IMR-90 (cell line): ENCODE results near the gene TMEM245. TPM values are rescaled to one million over a fixed set of nuclear protein-coding genes. Genes with fewer than 3 reads are reported as not detected.

Source experiments
- ATAC-seq: fragments of 200-7000 bp; cut with Tn5 transposase; 2 replicates; pipeline ENCODE4 v1.9.1; 2020; ENCODE audit warnings: low read depth, mild to moderate bottlenecking, moderate library complexity
- BruUV-seq: library from RNA; stranded (reverse); fragments of 400-500 nt; replicated peaks from 2 replicates; lab custom pipeline; 2021; lab: Mats Ljungman, UMichigan
- CTCF ChIA-PET: fragments of 300-600 bp; formaldehyde crosslinking; extraction: SDS; loops from one replicate; lab custom pipeline; 2021; ENCODE audit warnings: antibody characterized with exemption; lab: Yijun Ruan, JAX
- POLR2A ChIA-PET: fragments of 300-600 bp; sonication (Branson Sonifier 250); formaldehyde crosslinking; loops from one replicate; lab custom pipeline; 2022; ENCODE audit warnings: antibody characterized with exemption; ENCODE audit not compliant: unreplicated experiment; lab: Charles Lee
- DNase-seq: peaks from one replicate; pipeline ENCODE4 v3.0.0; 2013
- H2AFZ ChIP-seq: replicated peaks from 2 replicates; pipeline ENCODE3; 2013; ENCODE audit warnings: low read length, mild to moderate bottlenecking; ENCODE audit not compliant: poor library complexity
- H2AK5ac ChIP-seq: 2 replicates; pipeline ENCODE4 v1.6.1; 2013; ENCODE audit warnings: low read depth, low read length, inconsistent platforms
- H2AK9ac ChIP-seq: replicated peaks from 2 replicates; pipeline ENCODE3; 2013; ENCODE audit warnings: mild to moderate bottlenecking, low read depth, low read length, moderate library complexity; ENCODE audit not compliant: poor library complexity
- H2BK120ac ChIP-seq: 2 replicates; pipeline ENCODE4 v1.6.1; 2013; ENCODE audit warnings: low read depth, low read length, inconsistent platforms
- H2BK15ac ChIP-seq: 3 replicates; pipeline ENCODE4 v1.6.1; 2013; ENCODE audit warnings: low read depth, low read length, inconsistent platforms
- H2BK20ac ChIP-seq: 2 replicates; pipeline ENCODE4 v1.6.1; 2013; ENCODE audit warnings: low read depth, mild to moderate bottlenecking, inconsistent platforms, low read length, moderate library complexity
- H2BK5ac ChIP-seq: 2 replicates; pipeline ENCODE4 v1.6.1; 2013; ENCODE audit warnings: mild to moderate bottlenecking, low read depth, low read length, inconsistent platforms; ENCODE audit not compliant: poor library complexity, severe bottlenecking
- H3K14ac ChIP-seq: replicated peaks from 2 replicates; pipeline ENCODE4 v1.6.1; 2013; ENCODE audit warnings: low read depth, low read length, inconsistent platforms
- H3K18ac ChIP-seq: 2 replicates; pipeline ENCODE4 v1.6.1; 2013; ENCODE audit warnings: low read depth, low read length, control low read depth
- H3K23ac ChIP-seq: 2 replicates; pipeline ENCODE4 v1.6.1; 2013; ENCODE audit warnings: low read depth, low read length, inconsistent platforms
- H3K27ac ChIP-seq: 2 replicates; pipeline ENCODE4 v1.5.1; 2013; ENCODE audit warnings: mild to moderate bottlenecking, control low read depth, low read length; ENCODE audit not compliant: insufficient read depth
- H3K27me3 ChIP-seq: 2 replicates; pipeline ENCODE4 v1.6.1; 2013; ENCODE audit warnings: low read length; ENCODE audit not compliant: control insufficient read depth, insufficient read depth
- H3K36me3 ChIP-seq: 2 replicates; pipeline ENCODE4 v1.6.1; 2013; ENCODE audit warnings: low read length, mixed read lengths; ENCODE audit not compliant: control insufficient read depth, insufficient read depth
- H3K4ac ChIP-seq: 2 replicates; pipeline ENCODE4 v1.6.1; 2013; ENCODE audit warnings: low read depth, low read length, inconsistent platforms
- H3K4me1 ChIP-seq: 2 replicates; pipeline ENCODE4 v1.6.1; 2013; ENCODE audit warnings: low read length, mixed read lengths; ENCODE audit not compliant: control insufficient read depth, insufficient read depth
- H3K4me2 ChIP-seq: 2 replicates; pipeline ENCODE4 v1.6.1; 2013; ENCODE audit warnings: low read depth, mild to moderate bottlenecking, control low read depth, low read length, moderate library complexity
- H3K4me3 ChIP-seq: 2 replicates; pipeline ENCODE4 v1.5.1; 2013; ENCODE audit warnings: low read depth, mild to moderate bottlenecking, control low read depth, low read length, moderate library complexity; ENCODE audit not compliant: insufficient read depth
- H3K56ac ChIP-seq: 2 replicates; pipeline ENCODE4 v1.6.1; 2013; ENCODE audit warnings: low read length, inconsistent platforms; ENCODE audit not compliant: insufficient read depth; ENCODE audit errors: extremely low read depth
- H3K79me1 ChIP-seq, 2 experiments: 2 replicates each; pipeline ENCODE4 v1.6.1; 2013; ENCODE audit warnings: low read length in 2 of 2, inconsistent platforms in 1 of 2, low read depth in 1 of 2
- H3K9ac ChIP-seq: 2 replicates; pipeline ENCODE4 v1.6.1; 2013; ENCODE audit warnings: low read depth, low read length, control low read depth
- H3K9me1 ChIP-seq: 2 replicates; pipeline ENCODE4 v1.6.1; 2013; ENCODE audit warnings: low read length, inconsistent platforms; ENCODE audit not compliant: insufficient read depth
- H3K9me3 ChIP-seq: 2 replicates; pipeline ENCODE4 v1.6.1; 2013; ENCODE audit warnings: low read length; ENCODE audit not compliant: control insufficient read depth, insufficient read depth
- H4K20me1 ChIP-seq: 2 replicates; pipeline ENCODE4 v1.6.1; 2013; ENCODE audit warnings: low read length, inconsistent platforms; ENCODE audit not compliant: insufficient read depth
- H4K5ac ChIP-seq: 2 replicates; pipeline ENCODE4 v1.6.1; 2013; ENCODE audit warnings: mild to moderate bottlenecking, low read depth, low read length, control low read depth
- H4K8ac ChIP-seq, 2 experiments: 2 replicates each; pipeline ENCODE4 v1.6.1; 2013; ENCODE audit warnings: low read depth in 2 of 2, low read length in 2 of 2, control low read depth in 1 of 2, inconsistent platforms in 1 of 2
- H4K91ac ChIP-seq: 2 replicates; pipeline ENCODE4 v1.6.1; 2013; ENCODE audit warnings: low read depth, low read length, inconsistent platforms; ENCODE audit not compliant: insufficient read depth
- BHLHE40 ChIP-seq: fragments of 150-350 bp; IDR thresholded peaks from 2 replicates; pipeline ENCODE4 v1.6.1; 2016; ENCODE audit warnings: mild to moderate bottlenecking, low read depth, low read length
- CEBPB ChIP-seq: IDR thresholded peaks from 2 replicates; pipeline ENCODE4 v1.6.1; 2012; ENCODE audit warnings: low read depth, low read length, improper control_type of control experiment
- CHD1 ChIP-seq: IDR thresholded peaks from 2 replicates; pipeline ENCODE4 v1.6.1; 2012; ENCODE audit warnings: low read depth, low read length, improper control_type of control experiment
- CTCF ChIP-seq: conservative IDR thresholded peaks from 2 replicates; pipeline ENCODE4 v1.5.1; 2012; ENCODE audit warnings: mild to moderate bottlenecking, low read depth, low read length, improper control_type of control experiment
- ELK1 ChIP-seq: fragments of 150-350 bp; IDR thresholded peaks from 2 replicates; pipeline ENCODE4 v1.6.1; 2016; ENCODE audit warnings: low read depth, mild to moderate bottlenecking, low read length, moderate library complexity, borderline replicate concordance
- FOS ChIP-seq: fragments of 150-350 bp; IDR thresholded peaks from 2 replicates; pipeline ENCODE4 v1.6.1; 2016; ENCODE audit warnings: low read depth, low read length
- MAFK ChIP-seq: IDR thresholded peaks from 2 replicates; pipeline ENCODE4 v1.6.1; 2012; ENCODE audit warnings: low read depth, low read length, improper control_type of control experiment
- MAZ ChIP-seq: IDR thresholded peaks from 2 replicates; pipeline ENCODE4 v1.6.1; 2012; ENCODE audit warnings: low read depth, mild to moderate bottlenecking, low read length, improper control_type of control experiment, moderate library complexity, borderline replicate concordance
- MXI1 ChIP-seq: IDR thresholded peaks from 2 replicates; pipeline ENCODE4 v1.6.1; 2012; ENCODE audit warnings: low read depth, mild to moderate bottlenecking, low read length, moderate library complexity, borderline replicate concordance
- NFE2L2 ChIP-seq: fragments of 150-350 bp; IDR thresholded peaks from 2 replicates; pipeline ENCODE4 v1.6.1; 2016; ENCODE audit warnings: low read depth, mild to moderate bottlenecking, low read length
- POLR2A ChIP-seq: IDR thresholded peaks from 2 replicates; pipeline ENCODE4 v1.6.1; 2012; ENCODE audit warnings: mild to moderate bottlenecking, low read depth, low read length
- RAD21 ChIP-seq: IDR thresholded peaks from 2 replicates; pipeline ENCODE4 v1.6.1; 2012; ENCODE audit warnings: low read length, improper control_type of control experiment
- RCOR1 ChIP-seq: IDR thresholded peaks from 2 replicates; pipeline ENCODE4 v1.6.1; 2012; ENCODE audit warnings: mild to moderate bottlenecking, low read length, improper control_type of control experiment; ENCODE audit not compliant: insufficient replicate concordance
- RFX5 ChIP-seq: IDR thresholded peaks from 2 replicates; pipeline ENCODE4 v1.8.0; 2012; ENCODE audit warnings: low read depth, mild to moderate bottlenecking, low read length, moderate library complexity
- SMC3 ChIP-seq: fragments of 150-350 bp; IDR thresholded peaks from 2 replicates; pipeline ENCODE4 v1.6.1; 2016; ENCODE audit warnings: low read depth, mild to moderate bottlenecking, antibody characterized with exemption, low read length, moderate library complexity
- USF2 ChIP-seq: fragments of 150-350 bp; IDR thresholded peaks from 2 replicates; pipeline ENCODE4 v1.6.1; 2017; ENCODE audit warnings: mild to moderate bottlenecking, antibody characterized with exemption, low read length, low read depth
- WGBS, 2 experiments: methylation state at CpG; one replicate each; pipeline versions ENCODE4 v1.1.5 to v1.1.7; 2013; ENCODE audit warnings: missing lambda C conversion rate in 2 of 2; ENCODE audit not compliant: insufficient read length in 1 of 2; ENCODE audit errors: extremely low coverage in 2 of 2; 5-methylcytosine and 5-hydroxymethylcytosine counted together
- dilution Hi-C: fragments of 300-500 bp; cut with HindIII; formaldehyde crosslinking; loops from one replicate; pipeline ENCODE4 v1.14.3; 2018; ENCODE audit warnings: low sequenced_read_pairs; ENCODE audit not compliant: unreplicated experiment
- in situ Hi-C: fragments of 300-500 bp; cut with MboI; formaldehyde crosslinking; loops from 3 replicates; pipeline ENCODE4 v1.14.3; 2019; ENCODE audit warnings: low sequenced_read_pairs, inconsistent platforms, mixed read lengths
- intact Hi-C: fragments of 100-400 bp; cut with micrococcal nuclease; formaldehyde crosslinking; loops from 2 replicates; pipeline ENCODE4 v1.10.0; 2022
- polyA plus RNA-seq, 3 experiments: library from polyadenylated mRNA; depleted of rRNA; stranded (reverse); fragments of >200 nt; gene quantifications; 2 replicates each; pipeline ENCODE4 v1.2.3, GENCODE V29; 2012; ENCODE audit warnings: low replicate concordance in 1 of 3
- total RNA-seq: library from RNA; depleted of rRNA; stranded (reverse); fragments of >200 nt; gene quantifications from 2 replicates; pipeline ENCODE4 v1.2.3, GENCODE V29; 2012

TMEM245 gene
- total and polyA plus RNA-seq, 2 of the 4 experiments (the other 2 are of a cell fraction), result 24.8 to 57.9 TPM

- Histone ChIP-seq H4K20me1 (peaks cover 27% of the 10 kb centered on the region), H3K18ac (peak overlapping the region; percentile 56), H3K4me3 (no peak overlapping the region), H2BK15ac (no peak overlapping the region; the same call in 2 of the 3 replicates), H3K4me2 (no peak overlapping the region), H4K91ac (no peak overlapping the region), H2BK20ac (peak overlapping the region; percentile 63), H3K56ac (no peak overlapping the region), H2BK120ac (peak overlapping the region; percentile 49; the same call in 1 of the 2 replicates), H2AFZ (no peak overlapping the region), H3K27me3 (no peaks in the 10 kb centered on the region), H3K9ac (no peak overlapping the region), H3K36me3 (peaks cover 6% of the 10 kb centered on the region), H2AK9ac (no peak overlapping the region), H3K23ac (peak overlapping the region; percentile 36; the same call in 1 of the 2 replicates), H2BK5ac (peak overlapping the region; percentile 14), H3K4ac (peak overlapping the region; percentile 67), H3K9me1 (peaks cover 21% of the 10 kb centered on the region), H4K5ac (peak overlapping the region; percentile 53), H2AK5ac (peak overlapping the region; percentile 82), H4K8ac (no peak overlapping the region), H3K27ac (no peak overlapping the region), H3K4me1 (peaks cover 18% of the 10 kb centered on the region), H3K79me1 (peaks cover 44 to 83% of the 10 kb centered on the region in 2 experiments), H3K14ac (peak overlapping the region; percentile 13; the same call in 1 of the 2 replicates), H3K9me3 (no peaks in the 10 kb centered on the region)
- in situ Hi-C loops, result no loop called here
- TF ChIP-seq MXI1, result no peak
- TF ChIP-seq POLR2A, result no peak
- TF ChIP-seq BHLHE40, result no peak
- no peak for TF ChIP-seq RCOR1
- no peak for TF ChIP-seq SMC3
- TF ChIP-seq MAZ, result no peak
- TF ChIP-seq CHD1, result no peak
- TF ChIP-seq FOS, result no peak
- no peak for TF ChIP-seq MAFK
- no peak for TF ChIP-seq CTCF
- TF ChIP-seq CEBPB, result no peak
- no peak for TF ChIP-seq RAD21
- TF ChIP-seq NFE2L2, result no peak
- no peak for TF ChIP-seq RFX5
- TF ChIP-seq USF2, result no peak
- TF ChIP-seq ELK1, result no peak
- ChIA-PET CTCF (interaction anchor here (0.5 to 0.7 kb wide), 2 partner anchors 57 to 1190 kb away, joined by 3 to 4 read pairs; no protein-coding TSS in a partner anchor), POLR2A (no interaction called here)
- BruUV-seq, result no TSS peak
- dilution Hi-C loops, result no loop called here
- ATAC-seq (no peak), DNase-seq (no peak)
- WGBS, 2 experiments, result 100% methylated on average over 2 of the region's 4 CpGs; no CpG with 5 or more reads in 1 of the 2 experiments
- intact Hi-C loops, result no loop called here
These were observed 22.6 kb downstream of the TMEM245 start for GRCh38 chr9:109097146-109097545.
